Thyroid gland (tissue), 4 donors: ENCODE data around the gene FYB1. TPM values are rescaled to one million over a fixed set of nuclear protein-coding genes. Genes with fewer than 3 reads are reported as not detected.

Experiments
- DNase-seq, 2 donors: peaks; one replicate each; pipeline ENCODE4 v3.0.0-alpha.2; 2019
- H3K27ac ChIP-seq, 3 donors: fragments of 200-600 bp; sonication (generic); 1 replicate in 2 of 3; 2 replicates in 1 of 3; pipeline ENCODE4 v1.5.1; 2016 to 2019; ENCODE audit warnings: mild to moderate bottlenecking in 1 of 3, moderate library complexity in 1 of 3
- H3K27me3 ChIP-seq: fragments of 200-600 bp; sonication (generic); one replicate; pipeline ENCODE4 v1.5.1; 2019
- H3K36me3 ChIP-seq, 2 donors: fragments of 200-600 bp; sonication (generic); one replicate each; pipeline ENCODE4 v1.5.1; 2016 to 2019
- H3K4me1 ChIP-seq, 2 donors: fragments of 200-600 bp; sonication (generic); one replicate each; pipeline ENCODE4 v1.5.1; 2017 to 2019
- H3K4me3 ChIP-seq, 3 donors: fragments of 200-600 bp; sonication (generic); replicated peaks in 1 of 3; 1 replicate in 2 of 3; 2 replicates in 1 of 3; pipeline ENCODE4 v1.5.1; 2016; ENCODE audit warnings: mild to moderate bottlenecking in 1 of 3
- H3K9me3 ChIP-seq: fragments of 200-600 bp; sonication (generic); one replicate; pipeline ENCODE4 v1.5.1; 2017
- CTCF ChIP-seq, 6 experiments: fragments of 200-600 bp in 3 of 6; fragments of 450-650 bp in 3 of 6; sonication (generic) in 3 of 6; IDR thresholded peaks; one replicate each; pipeline ENCODE4 v1.5.1; 2016 to 2019; ENCODE audit warnings: antibody characterized with exemption in 6 of 6, mild to moderate bottlenecking in 2 of 6, inconsistent platforms in 1 of 6, moderate library complexity in 1 of 6
- POLR2A ChIP-seq, 2 donors: fragments of 450-650 bp; IDR thresholded peaks; one replicate each; pipeline ENCODE4 v1.6.1; 2017; ENCODE audit warnings: antibody characterized with exemption in 2 of 2, mild to moderate bottlenecking in 2 of 2, moderate library complexity in 1 of 2
- WGBS, 2 donors: methylation state at CpG; one replicate each; pipeline ENCODE4 v1.1.5; 2017; 5-methylcytosine and 5-hydroxymethylcytosine counted together
- intact Hi-C: fragments of 100-400 bp; cut with DNase I; formaldehyde crosslinking; loops from one replicate; pipeline ENCODE4 v1.15.1; 2023
- total RNA-seq, 4 donors: library from RNA; depleted of rRNA; stranded (reverse); fragments of >200 nt; gene quantifications; one replicate each; pipeline ENCODE4 v1.2.3, GENCODE V29; 2016

FYB1 gene
- total RNA-seq, 4 donors from 2014 or later: 2.4 to 15.6 (median 3.7) TPM

- intact Hi-C loops: no loop called here
- Histone ChIP-seq H3K27ac (no peak overlapping the region), H3K4me3 (no peak overlapping the region), H3K27me3 (no peaks in the 10 kb centered on the region), H3K9me3 (no peaks in the 10 kb centered on the region), H3K36me3 (no peaks in the 10 kb centered on the region), H3K4me1 (no peaks in the 10 kb centered on the region)
- 83 to 85% methylated on average over 7 of the region's 7 CpGs for WGBS, 2 donors
- DNase-seq: no peak
- TF ChIP-seq CTCF (IDR thresholded peaks at IDR 0.05) (no peak), POLR2A (IDR thresholded peaks at IDR 0.05) (no peak)
Observed at GRCh38 chr5:39091940-39092580, 127.3 kb downstream of the FYB1 start.

- WGBS, 2 donors: 80 to 93% methylated on average over 1 of the region's 1 CpG
- no peaks in the 10 kb centered on the region for H3K4me1 ChIP-seq
- no peak overlapping the region for H3K4me3 ChIP-seq
- intact Hi-C loops: no loop called here
- no peaks in the 10 kb centered on the region for H3K27me3 ChIP-seq
- no peaks in the 10 kb centered on the region for H3K9me3 ChIP-seq
- H3K27ac ChIP-seq: no peak overlapping the region
- DNase-seq: no peak
- TF ChIP-seq POLR2A (IDR thresholded peaks at IDR 0.05) (no peak), CTCF (IDR thresholded peaks at IDR 0.05) (no peak)
- H3K36me3 ChIP-seq: no peaks in the 10 kb centered on the region
Observed at GRCh38 chr5:39083968-39084367, 135.4 kb downstream of the FYB1 start.

- DNase-seq: no peak
- H3K4me3 ChIP-seq: no peak overlapping the region
- H3K9me3 ChIP-seq: no peaks in the 10 kb centered on the region
- intact Hi-C loops: no loop called here
- 95% methylated on average over 3 of the region's 3 CpGs for WGBS, 2 donors
- no peaks in the 10 kb centered on the region for H3K27me3 ChIP-seq
- H3K27ac ChIP-seq: no peak overlapping the region
- H3K4me1 ChIP-seq: no peaks in the 10 kb centered on the region
- no peaks in the 10 kb centered on the region for H3K36me3 ChIP-seq
- TF ChIP-seq CTCF (IDR thresholded peaks at IDR 0.05): no peak
- TF ChIP-seq POLR2A (IDR thresholded peaks at IDR 0.05): no peak
Observed at GRCh38 chr5:39082995-39083394, 136.4 kb downstream of the FYB1 start.

GRCh38 chr5:39080597-39081204 lies 138.7 kb downstream of the FYB1 start:
- no peaks in the 10 kb centered on the region for H3K9me3 ChIP-seq
- TF ChIP-seq POLR2A (IDR thresholded peaks at IDR 0.05) (no peak), CTCF (IDR thresholded peaks at IDR 0.05) (peak; percentile 39 to 90 (median 82))
- peak; percentile 42 to 47 for DNase-seq
- no peak overlapping the region for H3K27ac ChIP-seq
- WGBS, 2 donors: 6 to 7% methylated on average over 3 of the region's 3 CpGs
- no peaks in the 10 kb centered on the region for H3K36me3 ChIP-seq
- no peaks in the 10 kb centered on the region for H3K27me3 ChIP-seq
- H3K4me1 ChIP-seq: no peaks in the 10 kb centered on the region
- H3K4me3 ChIP-seq: no peak overlapping the region
- intact Hi-C loops: no loop called here

- TF ChIP-seq CTCF (IDR thresholded peaks at IDR 0.05): no peak
- no peak for TF ChIP-seq POLR2A (IDR thresholded peaks at IDR 0.05)
- Histone ChIP-seq H3K27me3 (no peaks in the 10 kb centered on the region), H3K27ac (no peak overlapping the region), H3K4me1 (no peaks in the 10 kb centered on the region), H3K9me3 (no peaks in the 10 kb centered on the region), H3K36me3 (no peaks in the 10 kb centered on the region), H3K4me3 (no peak overlapping the region)
- DNase-seq: no peak
- 59 to 63% methylated on average over 2 of the region's 2 CpGs for WGBS, 2 donors
- intact Hi-C loops: no loop called here
Observed at GRCh38 chr5:39080168-39080567, 139.2 kb downstream of the FYB1 start.
